ENCODE measurements around the gene DENND1A.
"Not testable (repeated sequence)": the region's sequence is repeated elsewhere in the genome, so short reads cannot be mapped to it uniquely, and the experiment has no call there.

DENND1A gene

GRCh38 chr9:123893831-123894460 is 36.0 kb downstream of the DENND1A start:
- Histone ChIP-seq H4K20me1 (ENCODE audit: low read depth, low read length) (0 out of 2 replicates have a peak, but pooled peaks cover 4% of the 10 kb centered on the region), H3K27me3 (ENCODE audit: low read length) (no peaks in the 10 kb centered on the region), H3K36me3 (ENCODE audit: low read length) (no peaks in the 10 kb centered on the region), H3F3A (ENCODE audit: insufficient read depth) (no peaks in the 10 kb centered on the region), H2AFZ (ENCODE audit: low read depth, low read length, severe bottlenecking) (no peak overlapping the region), H3K79me2 (ENCODE audit: insufficient read depth, low read length) (no peaks in the 10 kb centered on the region), H3K9me2 (replicated peaks; ENCODE audit: insufficient read depth, low read length) (no peaks in the 10 kb centered on the region), H3K4me3 (ENCODE audit: insufficient read depth, low read length, poor library complexity, severe bottlenecking) (no peak overlapping the region), H3K4me2 (ENCODE audit: low read depth, low read length, poor library complexity, severe bottlenecking) (no peak overlapping the region), H3K27ac (ENCODE audit: low read depth, low read length) (no peak overlapping the region), H3K9ac (ENCODE audit: low read length) (no peak overlapping the region), H3K9me3 (ENCODE audit: insufficient read depth, low read length) (no peaks in the 10 kb centered on the region)
- TF ChIP-seq CTCF (IDR thresholded peaks at IDR 0.05; ENCODE audit: insufficient read depth, low read length, poor library complexity, severe bottlenecking), result no peak
- TF ChIP-seq EZH2phosphoT487 (conservative IDR thresholded peaks at IDR 0.05; ENCODE audit: low read length), result no peak

- no peak overlapping the region for H3K4me3 ChIP-seq (ENCODE audit: insufficient read depth, low read length, poor library complexity, severe bottlenecking)
- no peaks in the 10 kb centered on the region for H3K9me2 ChIP-seq (replicated peaks; ENCODE audit: insufficient read depth, low read length)
- TF ChIP-seq CTCF (IDR thresholded peaks at IDR 0.05; ENCODE audit: insufficient read depth, low read length, poor library complexity, severe bottlenecking) (no peak), EZH2phosphoT487 (conservative IDR thresholded peaks at IDR 0.05; ENCODE audit: low read length) (no peak)
- H3F3A ChIP-seq (ENCODE audit: insufficient read depth), result no peaks in the 10 kb centered on the region
- H3K27ac ChIP-seq (ENCODE audit: low read depth, low read length), result no peak overlapping the region
- H3K9me3 ChIP-seq (ENCODE audit: insufficient read depth, low read length), result no peaks in the 10 kb centered on the region
- no peak overlapping the region for H3K4me2 ChIP-seq (ENCODE audit: low read depth, low read length, poor library complexity, severe bottlenecking)
- H3K9ac ChIP-seq (ENCODE audit: low read length), result no peak overlapping the region
- 0 out of 2 replicates have a peak, but pooled peaks cover 4% of the 10 kb centered on the region for H4K20me1 ChIP-seq (ENCODE audit: low read depth, low read length)
- H3K36me3 ChIP-seq (ENCODE audit: low read length), result no peaks in the 10 kb centered on the region
- no peaks in the 10 kb centered on the region for H3K79me2 ChIP-seq (ENCODE audit: insufficient read depth, low read length)
- no peaks in the 10 kb centered on the region for H3K27me3 ChIP-seq (ENCODE audit: low read length)
- H2AFZ ChIP-seq (ENCODE audit: low read depth, low read length, severe bottlenecking), result no peak overlapping the region
These were observed 36.8 kb downstream of the DENND1A start for GRCh38 chr9:123893115-123893514.

- Histone ChIP-seq H3K9ac (ENCODE audit: low read length) (no peak overlapping the region), H3K27ac (ENCODE audit: low read depth, low read length) (no peak overlapping the region), H3K4me2 (ENCODE audit: low read depth, low read length, poor library complexity, severe bottlenecking) (no peak overlapping the region), H3K36me3 (ENCODE audit: low read length) (no peaks in the 10 kb centered on the region), H3K27me3 (ENCODE audit: low read length) (no peaks in the 10 kb centered on the region), H3K79me2 (ENCODE audit: insufficient read depth, low read length) (no peaks in the 10 kb centered on the region), H3K9me3 (ENCODE audit: insufficient read depth, low read length) (no peaks in the 10 kb centered on the region), H3K4me3 (ENCODE audit: insufficient read depth, low read length, poor library complexity, severe bottlenecking) (no peak overlapping the region), H3F3A (ENCODE audit: insufficient read depth) (no peaks in the 10 kb centered on the region), H4K20me1 (ENCODE audit: low read depth, low read length) (no peaks in the 10 kb centered on the region), H3K9me2 (replicated peaks; ENCODE audit: insufficient read depth, low read length) (no peaks in the 10 kb centered on the region), H2AFZ (ENCODE audit: low read depth, low read length, severe bottlenecking) (no peak overlapping the region)
- no peak for TF ChIP-seq CTCF (IDR thresholded peaks at IDR 0.05; ENCODE audit: insufficient read depth, low read length, poor library complexity, severe bottlenecking)
- no peak for TF ChIP-seq EZH2phosphoT487 (conservative IDR thresholded peaks at IDR 0.05; ENCODE audit: low read length)
These were observed 42.1 kb downstream of the DENND1A start for GRCh38 chr9:123887837-123888236.

GRCh38 chr9:123885834-123886233 is 44.1 kb downstream of the DENND1A start:
- H2AFZ ChIP-seq (ENCODE audit: low read depth, low read length, severe bottlenecking); H4K20me1 ChIP-seq (ENCODE audit: low read depth, low read length); H3K4me3 ChIP-seq (ENCODE audit: insufficient read depth, low read length, poor library complexity, severe bottlenecking); H3K27ac ChIP-seq (ENCODE audit: low read depth, low read length); H3K9ac ChIP-seq (ENCODE audit: low read length); H3K36me3 ChIP-seq (ENCODE audit: low read length); H3K4me2 ChIP-seq (ENCODE audit: low read depth, low read length, poor library complexity, severe bottlenecking); H3K27me3 ChIP-seq (ENCODE audit: low read length); H3K9me2 ChIP-seq (replicated peaks; ENCODE audit: insufficient read depth, low read length); H3F3A ChIP-seq (ENCODE audit: insufficient read depth); H3K79me2 ChIP-seq (ENCODE audit: insufficient read depth, low read length); H3K9me3 ChIP-seq (ENCODE audit: insufficient read depth, low read length): not testable (repeated sequence)

Data from SU-DHL-6 (cell line).